GM12878 (cell line): ENCODE results near the gene MEMO1.

Experiments
- ATF3 ChIP-seq: IDR thresholded peaks from 2 replicates; pipeline ENCODE4 v1.6.1; 2011; ENCODE audit warnings: low read depth, mild to moderate bottlenecking, low read length, moderate library complexity, borderline replicate concordance; ENCODE audit errors: extremely low read depth
- ATF7 ChIP-seq: fragments of 450-650 bp; IDR thresholded peaks from 2 replicates; pipeline ENCODE4 v1.6.1; 2016; ENCODE audit warnings: low read depth, mild to moderate bottlenecking
- CHD2 ChIP-seq: IDR thresholded peaks from 2 replicates; pipeline ENCODE4 v1.6.1; 2011; ENCODE audit warnings: low read depth, low read length, improper control_type of control experiment, borderline replicate concordance
- FOXM1 ChIP-seq: IDR thresholded peaks from 2 replicates; pipeline ENCODE4 v1.6.1; 2012; ENCODE audit warnings: low read depth, mild to moderate bottlenecking, inconsistent platforms, low read length, moderate library complexity
- GATAD2B ChIP-seq: fragments of 450-650 bp; conservative IDR thresholded peaks from 2 replicates; pipeline ENCODE4 v1.6.1; 2017; ENCODE audit warnings: low read depth, mild to moderate bottlenecking, moderate library complexity
- TARDBP ChIP-seq: IDR thresholded peaks from 2 replicates; pipeline ENCODE4 v1.6.1; 2016; ENCODE audit warnings: borderline replicate concordance
- YY1 ChIP-seq: IDR thresholded peaks from 2 replicates; pipeline ENCODE4 v1.6.1; 2011; ENCODE audit warnings: low read depth, mild to moderate bottlenecking, low read length
- ZBTB40 ChIP-seq: fragments of 450-650 bp; IDR thresholded peaks from 2 replicates; pipeline ENCODE4 v1.6.1; 2016; ENCODE audit warnings: mild to moderate bottlenecking, moderate library complexity, borderline replicate concordance

- TF ChIP-seq ZBTB40: no peak
- no peak for TF ChIP-seq TARDBP
- TF ChIP-seq YY1: no peak
- TF ChIP-seq ATF7: no peak
- no peak for TF ChIP-seq ATF3
- no peak for TF ChIP-seq GATAD2B
- TF ChIP-seq FOXM1: no peak
- TF ChIP-seq CHD2: no peak
Measured at GRCh38 chr2:31822587-31822986, 188.2 kb downstream of the MEMO1 start.
